ENCODE measurements around the gene KIAA0232. TPM values are rescaled to one million over a fixed set of nuclear protein-coding genes. Genes with fewer than 3 reads are reported as not detected.
A peak's percentile ranks its signal among the peaks of the same experiment; 100 is the strongest.

KIAA0232 gene
- total RNA-seq, 5 donors from 2014 or later (not counting 1 experiment from before 2014, with no cell fraction given) = 16.5 to 20.9 (median 19.3) TPM

DNA sequence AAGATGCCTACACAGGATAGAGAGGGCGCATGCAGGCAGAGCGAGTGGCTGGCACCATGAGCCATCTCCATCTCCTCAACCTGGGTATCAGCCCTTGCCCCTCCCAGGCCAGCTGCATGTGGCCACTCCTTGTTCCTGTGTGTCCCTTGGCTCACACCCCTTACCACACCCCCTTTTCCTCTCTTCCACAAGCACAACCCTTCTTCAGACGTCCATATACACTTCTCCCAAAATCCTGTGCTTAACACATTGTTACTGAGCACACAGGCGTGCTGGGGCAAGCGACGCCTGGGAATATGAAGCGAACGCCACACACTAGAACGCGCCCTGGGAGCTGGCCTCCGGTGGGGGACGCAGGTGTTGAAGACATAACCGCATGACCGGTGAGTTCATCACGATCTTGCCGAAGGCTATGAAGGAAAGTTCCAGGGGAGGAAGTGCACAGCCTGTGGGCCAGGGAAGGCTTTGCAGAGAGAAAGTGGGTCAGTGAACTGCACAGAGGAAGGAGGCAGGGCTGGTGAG is 19.1 kb upstream of the KIAA0232 start:
- no peaks in the 10 kb centered on the region for H3K36me3 Mint-ChIP-seq
- Histone ChIP-seq H3K36me3 (ENCODE audit: control insufficient read depth in 2 of 2, extremely low read depth in 1 of 2, insufficient read depth in 1 of 2, low read length in 1 of 2) (no peaks in the 10 kb centered on the region), H3K27ac (ENCODE audit: low read length) (no peak overlapping the region), H3K4me3 (ENCODE audit: control insufficient read depth in 1 of 2, extremely low read depth in 1 of 2, low read length in 1 of 2) (no peak overlapping the region), H3K9me3 (no peaks in the 10 kb centered on the region), H3K4me1 (ENCODE audit: control insufficient read depth in 1 of 2, extremely low read depth in 1 of 2, insufficient read depth in 2 of 2, low read length in 2 of 2) (peaks cover under 1 to 11% of the 10 kb centered on the region in 2 experiments), H3K27me3 (replicated peaks in 1 of 2; ENCODE audit: control insufficient read depth in 2 of 2, extremely low read depth in 1 of 2, insufficient read depth in 2 of 2, low read length in 1 of 2) (peaks cover 0 to 5% of the 10 kb centered on the region in 2 experiments)
- H3K27me3 Mint-ChIP-seq = peaks cover 0 to 5% of the 10 kb centered on the region in 2 donors
- no peak for DNase-seq
- CTCF ChIA-PET = no interaction called here
- peaks cover 8 to 13% (median 9%) of the 10 kb centered on the region in 3 donors for H3K4me1 Mint-ChIP-seq
- no peak for ATAC-seq (replicated peaks in 1 of 4)
- 83% methylated on average over 15 of the region's 16 CpGs for WGBS (ENCODE audit: insufficient coverage)
- no peaks in the 10 kb centered on the region for H3K9me3 Mint-ChIP-seq
- no peak overlapping the region for H3K4me3 Mint-ChIP-seq
- POLR2A ChIA-PET = interaction anchor here in 1 of 2 donors (0.7 kb wide), 1 partner anchor 234 kb away, joined by 3 read pairs; no protein-coding TSS in a partner anchor
- no peak overlapping the region for H3K27ac Mint-ChIP-seq

DNA sequence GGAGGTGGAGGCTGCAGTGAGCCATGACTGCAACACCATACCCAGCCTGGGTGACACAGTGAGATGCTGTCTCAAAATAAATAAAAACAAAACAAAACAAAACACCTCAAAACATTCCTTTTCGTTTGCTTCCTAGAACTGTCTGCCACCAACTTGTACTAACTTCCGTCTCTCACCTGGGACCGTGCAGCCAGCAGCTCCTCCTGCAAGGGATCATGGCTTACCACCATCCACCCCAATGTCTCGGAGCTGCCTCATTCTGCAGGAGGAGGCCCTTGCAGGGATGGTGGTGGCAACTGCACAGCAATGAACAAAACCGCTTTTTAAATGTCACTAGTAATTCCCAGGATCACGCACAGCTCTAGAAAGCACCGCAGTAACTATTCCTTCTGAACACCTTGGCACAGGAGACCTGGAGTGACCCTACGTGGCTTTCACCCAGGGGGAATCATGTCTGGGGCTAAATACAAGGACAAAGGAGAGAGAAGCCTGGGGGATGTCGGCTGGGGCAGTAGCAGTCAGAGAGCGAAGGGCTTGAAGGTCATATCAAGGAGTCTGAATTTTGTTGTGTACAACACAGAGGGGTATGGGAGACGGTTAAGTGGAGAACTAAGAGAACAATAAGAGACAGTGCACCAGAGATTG is 17.4 kb upstream of the KIAA0232 start:
- Mint-ChIP-seq H3K36me3 (no peaks in the 10 kb centered on the region), H3K9me3 (no peaks in the 10 kb centered on the region), H3K27ac (no peak overlapping the region), H3K4me3 (no peak overlapping the region), H3K27me3 (peaks cover 0 to 5% of the 10 kb centered on the region in 2 donors), H3K4me1 (peaks cover 25 to 27% (median 25%) of the 10 kb centered on the region in 3 donors)
- ATAC-seq (replicated peaks in 1 of 4) (no peak), DNase-seq (no peak)
- 82% methylated on average over 6 of the region's 11 CpGs for WGBS (ENCODE audit: insufficient coverage)
- POLR2A ChIA-PET = no interaction called here
- H3K4me3 ChIP-seq (ENCODE audit: control insufficient read depth in 1 of 2, extremely low read depth in 1 of 2, low read length in 1 of 2) = no peak overlapping the region
- CTCF ChIA-PET = interaction anchor here in 1 of 2 donors (0.6 kb wide), 1 partner anchor 94 kb away, joined by 7 read pairs; no protein-coding TSS in a partner anchor
- peaks cover 14 to 23% of the 10 kb centered on the region in 2 experiments for H3K4me1 ChIP-seq (ENCODE audit: control insufficient read depth in 1 of 2, extremely low read depth in 1 of 2, insufficient read depth in 2 of 2, low read length in 2 of 2)
- H3K27ac ChIP-seq (ENCODE audit: low read length) = no peak overlapping the region
- peaks cover 0 to 5% of the 10 kb centered on the region in 2 experiments for H3K27me3 ChIP-seq (replicated peaks in 1 of 2; ENCODE audit: control insufficient read depth in 2 of 2, extremely low read depth in 1 of 2, insufficient read depth in 2 of 2, low read length in 1 of 2)
- no peaks in the 10 kb centered on the region for H3K36me3 ChIP-seq (ENCODE audit: control insufficient read depth in 2 of 2, extremely low read depth in 1 of 2, insufficient read depth in 1 of 2, low read length in 1 of 2)
- H3K9me3 ChIP-seq = no peaks in the 10 kb centered on the region

DNA sequence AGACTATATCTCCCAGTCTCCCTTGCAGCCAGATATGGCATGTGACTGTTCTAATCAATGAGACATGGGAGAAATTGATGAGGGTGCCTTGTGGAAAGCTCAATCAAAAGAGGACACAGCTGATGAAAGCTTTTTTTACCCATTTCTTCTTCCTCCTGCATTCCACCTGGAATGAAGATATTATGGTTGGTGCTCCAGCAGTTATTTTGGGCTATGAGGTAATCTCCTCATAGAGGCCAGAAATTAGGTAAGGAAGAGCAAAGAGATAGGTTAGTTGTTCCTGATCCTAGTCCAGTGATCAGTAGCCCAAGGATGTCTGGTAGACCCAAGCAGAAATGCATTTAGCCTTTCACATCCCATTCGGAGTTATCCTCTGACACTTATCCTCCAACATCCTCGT is 16.8 kb upstream of the KIAA0232 start:
- DNase-seq (no peak), ATAC-seq (replicated peaks in 1 of 4) (no peak)
- H3K27me3 Mint-ChIP-seq = peaks cover 0 to 4% of the 10 kb centered on the region in 2 donors
- POLR2A ChIA-PET = interaction anchor here in 1 of 2 donors (0.6 kb wide), 1 partner anchor 19 kb away, joined by 5 read pairs; no protein-coding TSS in a partner anchor
- no peak overlapping the region for H3K27ac ChIP-seq (ENCODE audit: low read length)
- H3K9me3 Mint-ChIP-seq = no peaks in the 10 kb centered on the region
- no peak overlapping the region for H3K4me3 Mint-ChIP-seq
- WGBS (ENCODE audit: insufficient coverage) = 93% methylated on average over 2 of the region's 2 CpGs
- H3K36me3 ChIP-seq (ENCODE audit: control insufficient read depth in 2 of 2, extremely low read depth in 1 of 2, insufficient read depth in 1 of 2, low read length in 1 of 2) = no peaks in the 10 kb centered on the region
- peak overlapping the region in 1 of 2 donors; percentile 1 for H3K27ac Mint-ChIP-seq
- H3K4me3 ChIP-seq (ENCODE audit: control insufficient read depth in 1 of 2, extremely low read depth in 1 of 2, low read length in 1 of 2) = no peak overlapping the region
- CTCF ChIA-PET = interaction anchor here in 1 of 2 donors (0.6 kb wide), 1 partner anchor 93 kb away, joined by 7 read pairs; no protein-coding TSS in a partner anchor
- no peaks in the 10 kb centered on the region for H3K36me3 Mint-ChIP-seq
- peaks cover 14 to 27% of the 10 kb centered on the region in 2 experiments for H3K4me1 ChIP-seq (ENCODE audit: control insufficient read depth in 1 of 2, extremely low read depth in 1 of 2, insufficient read depth in 2 of 2, low read length in 2 of 2)
- no peaks in the 10 kb centered on the region for H3K9me3 ChIP-seq
- H3K4me1 Mint-ChIP-seq = peaks cover 25 to 27% (median 27%) of the 10 kb centered on the region in 3 donors
- H3K27me3 ChIP-seq (replicated peaks in 1 of 2; ENCODE audit: control insufficient read depth in 2 of 2, extremely low read depth in 1 of 2, insufficient read depth in 2 of 2, low read length in 1 of 2) = peaks cover 0 to under 1% of the 10 kb centered on the region in 2 experiments

DNA sequence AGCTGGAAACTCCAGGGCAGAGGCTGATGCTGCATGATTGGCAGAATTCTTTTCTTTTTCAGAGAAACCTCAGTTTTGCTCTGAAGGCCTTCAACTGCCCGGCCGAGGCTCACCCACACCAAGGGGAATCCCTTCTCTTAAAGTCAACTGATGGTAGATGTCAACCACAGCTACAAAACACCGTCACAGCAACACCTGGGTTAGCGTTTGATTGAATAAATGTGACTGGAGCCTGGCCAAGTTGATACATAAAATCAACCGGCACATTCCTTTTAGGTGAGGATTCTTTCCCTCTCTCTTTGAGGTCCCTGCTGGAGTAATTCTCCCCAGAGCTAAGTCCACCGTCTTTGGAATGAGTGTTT is 15.2 kb upstream of the KIAA0232 start:
- CTCF ChIA-PET = interaction anchor here in 1 of 2 donors (0.7 kb wide), 1 partner anchor 106 kb away, joined by 3 read pairs; no protein-coding TSS in a partner anchor
- Histone ChIP-seq H3K4me1 (ENCODE audit: control insufficient read depth in 1 of 2, extremely low read depth in 1 of 2, insufficient read depth in 2 of 2, low read length in 2 of 2) (peaks cover 14 to 19% of the 10 kb centered on the region in 2 experiments), H3K27ac (ENCODE audit: low read length) (no peak overlapping the region), H3K36me3 (ENCODE audit: control insufficient read depth in 2 of 2, extremely low read depth in 1 of 2, insufficient read depth in 1 of 2, low read length in 1 of 2) (no peaks in the 10 kb centered on the region), H3K27me3 (replicated peaks in 1 of 2; ENCODE audit: control insufficient read depth in 2 of 2, extremely low read depth in 1 of 2, insufficient read depth in 2 of 2, low read length in 1 of 2) (no peaks in the 10 kb centered on the region), H3K4me3 (ENCODE audit: control insufficient read depth in 1 of 2, extremely low read depth in 1 of 2, low read length in 1 of 2) (no peak overlapping the region), H3K9me3 (no peaks in the 10 kb centered on the region)
- Mint-ChIP-seq H3K4me1 (peaks cover 21 to 24% (median 23%) of the 10 kb centered on the region in 3 donors), H3K27ac (no peak overlapping the region), H3K4me3 (no peak overlapping the region), H3K27me3 (no peaks in the 10 kb centered on the region), H3K9me3 (no peaks in the 10 kb centered on the region), H3K36me3 (no peaks in the 10 kb centered on the region)
- POLR2A ChIA-PET = no interaction called here
- no CpG with 5 or more reads among the region's 6 CpGs for WGBS (ENCODE audit: insufficient coverage)
- DNase-seq (no peak), ATAC-seq (replicated peaks in 1 of 4) (no peak)

DNA sequence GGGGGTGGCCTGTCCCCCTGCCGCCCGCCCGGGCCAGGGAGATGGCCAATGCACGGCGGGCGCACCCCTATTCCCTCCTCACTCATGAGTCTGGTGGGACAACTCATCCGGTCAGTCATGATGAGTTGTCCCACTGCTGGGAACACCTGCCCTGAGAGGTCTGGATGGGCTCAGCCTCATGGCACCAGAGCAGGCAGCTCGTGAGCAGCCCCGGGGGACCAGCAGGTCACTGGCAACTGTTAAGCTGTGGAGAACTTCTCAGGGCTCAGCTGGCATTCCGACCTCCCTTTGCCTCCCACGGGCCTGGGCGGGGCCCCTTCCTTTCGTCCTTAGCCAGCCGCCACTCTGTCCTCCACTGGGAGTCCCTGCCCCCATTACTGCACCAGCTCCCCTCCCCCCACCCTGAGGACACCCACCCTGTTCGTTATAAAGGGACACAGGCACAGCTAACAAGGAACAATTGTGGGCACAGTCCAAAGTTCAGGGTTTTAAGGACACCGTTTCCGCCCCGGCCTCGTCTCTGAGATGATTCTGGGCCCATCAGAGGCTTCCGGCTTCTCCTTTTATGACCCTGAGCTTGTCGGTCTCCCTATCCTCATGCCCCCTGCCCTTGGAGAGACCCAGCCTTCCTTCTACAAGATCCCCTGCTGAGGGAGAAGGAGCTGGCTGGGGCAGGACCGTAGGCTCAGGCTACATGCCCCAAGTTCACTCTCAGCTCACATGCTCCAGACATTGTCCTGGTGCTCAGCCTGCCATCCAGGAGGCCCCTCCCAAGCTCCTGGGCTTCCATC is 14.6 kb upstream of the KIAA0232 start:
- DNase-seq (no peak), ATAC-seq (replicated peaks in 1 of 4) (no peak)
- Mint-ChIP-seq H3K27me3 (no peaks in the 10 kb centered on the region), H3K4me1 (peaks cover 21 to 24% (median 23%) of the 10 kb centered on the region in 3 donors), H3K9me3 (no peaks in the 10 kb centered on the region), H3K27ac (no peak overlapping the region), H3K4me3 (no peak overlapping the region), H3K36me3 (no peaks in the 10 kb centered on the region)
- CTCF ChIA-PET = no interaction called here
- POLR2A ChIA-PET = interaction anchor here in 1 of 2 donors (0.6 kb wide), 1 partner anchor 164 kb away, joined by 6 read pairs; no protein-coding TSS in a partner anchor
- 91% methylated on average over 16 of the region's 22 CpGs for WGBS (ENCODE audit: insufficient coverage)
- Histone ChIP-seq H3K27ac (ENCODE audit: low read length) (no peak overlapping the region), H3K4me3 (ENCODE audit: control insufficient read depth in 1 of 2, extremely low read depth in 1 of 2, low read length in 1 of 2) (no peak overlapping the region), H3K27me3 (replicated peaks in 1 of 2; ENCODE audit: control insufficient read depth in 2 of 2, extremely low read depth in 1 of 2, insufficient read depth in 2 of 2, low read length in 1 of 2) (no peaks in the 10 kb centered on the region), H3K9me3 (no peaks in the 10 kb centered on the region), H3K4me1 (ENCODE audit: control insufficient read depth in 1 of 2, extremely low read depth in 1 of 2, insufficient read depth in 2 of 2, low read length in 2 of 2) (peaks cover 14 to 19% of the 10 kb centered on the region in 2 experiments), H3K36me3 (ENCODE audit: control insufficient read depth in 2 of 2, extremely low read depth in 1 of 2, insufficient read depth in 1 of 2, low read length in 1 of 2) (no peaks in the 10 kb centered on the region)

DNA sequence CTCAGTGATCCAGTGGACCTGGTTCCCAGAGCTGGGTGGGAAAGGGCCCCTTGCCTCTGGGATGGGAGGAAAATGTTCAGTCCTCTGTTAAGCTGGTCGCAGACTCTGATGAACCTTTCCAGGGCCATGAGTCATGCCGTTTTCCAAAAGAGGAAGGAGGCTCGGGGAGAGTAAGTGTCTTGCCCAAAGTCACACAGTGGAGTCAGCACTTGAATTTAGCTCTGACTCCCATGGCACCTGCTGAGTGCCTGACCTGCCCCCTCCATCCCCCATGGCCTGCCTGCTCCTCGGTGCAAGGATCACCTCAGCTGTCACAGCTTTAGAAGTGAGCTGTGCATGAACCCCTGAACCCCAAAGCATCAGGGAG is 14.0 kb upstream of the KIAA0232 start:
- Mint-ChIP-seq H3K27ac (peak overlapping the region in 1 of 2 donors; percentile 16), H3K4me1 (peaks cover 21 to 24% (median 23%) of the 10 kb centered on the region in 3 donors), H3K36me3 (no peaks in the 10 kb centered on the region), H3K9me3 (no peaks in the 10 kb centered on the region), H3K4me3 (peak overlapping the region in 1 of 3 donors; percentile 44), H3K27me3 (no peaks in the 10 kb centered on the region)
- DNase-seq = no peak
- 84% methylated on average over 2 of the region's 4 CpGs for WGBS (ENCODE audit: insufficient coverage)
- Histone ChIP-seq H3K9me3 (no peaks in the 10 kb centered on the region), H3K27me3 (replicated peaks in 1 of 2; ENCODE audit: control insufficient read depth in 2 of 2, extremely low read depth in 1 of 2, insufficient read depth in 2 of 2, low read length in 1 of 2) (no peaks in the 10 kb centered on the region), H3K4me3 (ENCODE audit: control insufficient read depth in 1 of 2, extremely low read depth in 1 of 2, low read length in 1 of 2) (no peak overlapping the region), H3K4me1 (ENCODE audit: control insufficient read depth in 1 of 2, extremely low read depth in 1 of 2, insufficient read depth in 2 of 2, low read length in 2 of 2) (peaks cover 14 to 19% of the 10 kb centered on the region in 2 experiments), H3K27ac (ENCODE audit: low read length) (no peak overlapping the region), H3K36me3 (ENCODE audit: control insufficient read depth in 2 of 2, extremely low read depth in 1 of 2, insufficient read depth in 1 of 2, low read length in 1 of 2) (no peaks in the 10 kb centered on the region)
- no peak for ATAC-seq (replicated peaks in 1 of 4)
- POLR2A ChIA-PET = interaction anchor here (0.6 kb wide), 2 partner anchors 16 to 163 kb away, joined by 3 to 6 read pairs; no protein-coding TSS in a partner anchor
- CTCF ChIA-PET = no interaction called here

All from T-cell (primary cell).